H1 (cell line): ENCODE measurements around the gene SND1. TPM values are rescaled to one million over a fixed set of nuclear protein-coding genes. Genes with fewer than 3 reads are reported as not detected.

Source experiments
- E2F6 ChIP-seq: IDR thresholded peaks from 2 replicates; pipeline ENCODE4 v1.6.1; 2012; ENCODE audit warnings: inconsistent platforms
- EP300 ChIP-seq, 2 experiments: IDR thresholded peaks; 1 replicate in 1 of 2; 2 replicates in 1 of 2; pipeline ENCODE4 v1.6.1; 2011 to 2012; ENCODE audit warnings: low read depth in 2 of 2, low read length in 2 of 2, mild to moderate bottlenecking in 2 of 2, borderline replicate concordance in 1 of 2, inconsistent platforms in 1 of 2, moderate library complexity in 1 of 2
- MAFK ChIP-seq: IDR thresholded peaks from 2 replicates; pipeline ENCODE4 v1.6.1; 2012; ENCODE audit warnings: low read depth, mild to moderate bottlenecking, improper control_type of control experiment, low read length
- NANOG ChIP-seq: IDR thresholded peaks from 2 replicates; pipeline ENCODE4 v1.6.1; 2011; ENCODE audit warnings: low read length, low read depth, mild to moderate bottlenecking, inconsistent platforms; ENCODE audit not compliant: insufficient read depth, poor library complexity, severe bottlenecking
- PHF8 ChIP-seq: fragments of 200-600 bp; sonication (generic); conservative IDR thresholded peaks from 2 replicates; pipeline ENCODE4 v1.7.1; 2012; ENCODE audit warnings: low read depth, mild to moderate bottlenecking, inconsistent platforms, low read length, moderate library complexity
- polyA plus RNA-seq, 7 experiments: library from polyadenylated mRNA; depleted of rRNA in 3 of 7; stranded (reverse) in 5 of 7; unstranded in 2 of 7; fragments of >200 nt in 5 of 7; fragments of 200-250 nt in 2 of 7; gene quantifications; 1 replicate in 5 of 7; 2 replicates in 1 of 7; 4 replicates in 1 of 7; pipeline versions ENCODE4 v1.2.1 to v1.2.3, GENCODE V29; 2011 to 2013; ENCODE audit warnings: missing spikeins in 2 of 7, mixed read lengths in 2 of 7
- total RNA-seq: library from RNA; stranded (reverse); fragmentation: NEBNext Ultra II Directional; extraction: Animal tissue kit (Norgen Biotek cat#: 25700); gene quantifications from 2 replicates; pipeline ENCODE4 v1.2.1, GENCODE V29; 2021

SND1 gene
- total and polyA plus RNA-seq, 2 of the 8 experiments (the other 6 are each of a cell fraction or from before 2014, with no cell fraction given): 122 to 290 TPM

- TF ChIP-seq PHF8: no peak
- no peak for TF ChIP-seq E2F6
- no peak for TF ChIP-seq NANOG
- TF ChIP-seq EP300 (IDR thresholded peaks at IDR 0.05; ENCODE audit: borderline replicate concordance in 1 of 2, low read depth in 2 of 2, low read length in 2 of 2): no peak
- TF ChIP-seq MAFK: no peak
Observed at GRCh38 chr7:128116740-128117139, 464.7 kb downstream of the SND1 start (continued).
